Measurements from ENCODE around the gene MAPKAPK3.

The MAPKAPK3 gene

GRCh38 chr3:50615190-50615589, 1.8 kb upstream of the MAPKAPK3 start:
- H3K4me3 ChIP-seq = no peak overlapping the region
- no peak for DNase-seq (ENCODE audit: low spot score)
- H3K27ac ChIP-seq = no peak overlapping the region
- no peak for TF ChIP-seq CTCF (IDR thresholded peaks at IDR 0.05)

GRCh38 chr3:50616003-50616769, 765 bp upstream of the MAPKAPK3 start:
- DNase-seq (ENCODE audit: low spot score) = peak; percentile 92
- peak; percentile 99 for TF ChIP-seq CTCF (IDR thresholded peaks at IDR 0.05)
- Histone ChIP-seq H3K27ac (peak overlapping the region; percentile 84 to 93), H3K4me3 (peak overlapping the region; percentile 88)

- H3K27ac ChIP-seq = peak overlapping the region; percentile 84 to 93
- TF ChIP-seq CTCF (IDR thresholded peaks at IDR 0.05) = no peak
- peak; percentile 97 for DNase-seq (ENCODE audit: low spot score)
- H3K4me3 ChIP-seq = peak overlapping the region; percentile 88
Observed at GRCh38 chr3:50616770-50617095, 218 bp upstream of the MAPKAPK3 start.

GRCh38 chr3:50617911-50618481, 1.0 kb downstream of the MAPKAPK3 start:
- no peak for TF ChIP-seq CTCF (IDR thresholded peaks at IDR 0.05)
- Histone ChIP-seq H3K4me3 (peak overlapping the region; percentile 88), H3K27ac (peak overlapping the region; percentile 84 to 93)
- DNase-seq (ENCODE audit: low spot score) = no peak

- no peak for DNase-seq (ENCODE audit: low spot score)
- H3K27ac ChIP-seq = peak overlapping the region in 1 of 2 donors; percentile 70
- no peak for TF ChIP-seq CTCF (IDR thresholded peaks at IDR 0.05)
- no peak overlapping the region for H3K4me3 ChIP-seq
Observed at GRCh38 chr3:50620420-50620819, 3.5 kb downstream of the MAPKAPK3 start.

GRCh38 chr3:50620820-50621219, 3.9 kb downstream of the MAPKAPK3 start:
- H3K4me3 ChIP-seq = no peak overlapping the region
- peak overlapping the region in 1 of 2 donors; percentile 70 for H3K27ac ChIP-seq
- no peak for TF ChIP-seq CTCF (IDR thresholded peaks at IDR 0.05)
- no peak for DNase-seq (ENCODE audit: low spot score)

GRCh38 chr3:50622881-50623280, 5.9 kb downstream of the MAPKAPK3 start:
- Histone ChIP-seq H3K27ac (no peak overlapping the region), H3K4me3 (no peak overlapping the region)
- no peak for DNase-seq (ENCODE audit: low spot score)
- no peak for TF ChIP-seq CTCF (IDR thresholded peaks at IDR 0.05)

All from coronary artery (tissue), 2 donors.